ENCODE measurements around the gene FCN1.

FCN1 gene

GRCh38 chr9:134950386-134951210 is 32.9 kb upstream of the FCN1 start:
- no peak for DNase-seq

- no peak for DNase-seq
Observed at GRCh38 chr9:134949681-134950385, 32.1 kb upstream of the FCN1 start.

GRCh38 chr9:134948149-134948548 is 30.4 kb upstream of the FCN1 start:
- DNase-seq = no peak

GRCh38 chr9:134947265-134947955 is 29.7 kb upstream of the FCN1 start:
- DNase-seq = no peak

GRCh38 chr9:134946663-134947062 is 29.0 kb upstream of the FCN1 start:
- no peak for DNase-seq

- DNase-seq = no peak
Observed at GRCh38 chr9:134945509-134946275, 28.0 kb upstream of the FCN1 start.

GRCh38 chr9:134944916-134945315 is 27.2 kb upstream of the FCN1 start:
- DNase-seq = no peak

- DNase-seq = no peak
Observed at GRCh38 chr9:134944351-134944802, 26.7 kb upstream of the FCN1 start.

GRCh38 chr9:134943836-134944235 is 26.1 kb upstream of the FCN1 start:
- DNase-seq = no peak

- DNase-seq = no peak
Observed at GRCh38 chr9:134943411-134943810, 25.7 kb upstream of the FCN1 start.

GRCh38 chr9:134942788-134943184 is 25.1 kb upstream of the FCN1 start:
- DNase-seq = no peak

GRCh38 chr9:134942011-134942787 is 24.5 kb upstream of the FCN1 start:
- no peak for DNase-seq

- no peak for DNase-seq
Observed at GRCh38 chr9:134940236-134941208, 22.8 kb upstream of the FCN1 start.

- no peak for DNase-seq
Observed at GRCh38 chr9:134939836-134940235, 22.1 kb upstream of the FCN1 start.

- DNase-seq = no peak
Observed at GRCh38 chr9:134939080-134939733, 21.5 kb upstream of the FCN1 start.

GRCh38 chr9:134938346-134939079 is 20.8 kb upstream of the FCN1 start:
- DNase-seq = no peak

- DNase-seq = no peak
Observed at GRCh38 chr9:134937566-134938345, 20.0 kb upstream of the FCN1 start.

- DNase-seq = no peak
Observed at GRCh38 chr9:134937164-134937555, 19.4 kb upstream of the FCN1 start.

All from bone marrow (tissue), 2 donors.